ENCODE measurements around the gene CDH15.

Gene CDH15

GRCh38 chr16:89140981-89141883, 30.3 kb upstream of the CDH15 start:
- DNase-seq = no peak

- DNase-seq = no peak
Observed at GRCh38 chr16:89141884-89142267, 29.7 kb upstream of the CDH15 start.

- DNase-seq = no peak
Observed at GRCh38 chr16:89142474-89143195, 28.9 kb upstream of the CDH15 start.

- DNase-seq = no peak
Observed at GRCh38 chr16:89143201-89143741, 28.3 kb upstream of the CDH15 start.

- no peak for DNase-seq
Observed at GRCh38 chr16:89143911-89144675, 27.5 kb upstream of the CDH15 start.

- DNase-seq = no peak
Observed at GRCh38 chr16:89144681-89145080, 26.9 kb upstream of the CDH15 start.

- DNase-seq = no peak
Observed at GRCh38 chr16:89145406-89146161, 26.0 kb upstream of the CDH15 start.

GRCh38 chr16:89146211-89147005, 25.1 kb upstream of the CDH15 start:
- no peak for DNase-seq

GRCh38 chr16:89147085-89147817, 24.3 kb upstream of the CDH15 start:
- DNase-seq = no peak

- no peak for DNase-seq
Observed at GRCh38 chr16:89149386-89149785, 22.2 kb upstream of the CDH15 start.

GRCh38 chr16:89150090-89150835, 21.3 kb upstream of the CDH15 start:
- no peak for DNase-seq

GRCh38 chr16:89150981-89151380, 20.6 kb upstream of the CDH15 start:
- DNase-seq = no peak

- DNase-seq = no peak
Observed at GRCh38 chr16:89152831-89153700, 18.5 kb upstream of the CDH15 start.

GRCh38 chr16:89153848-89154271, 17.7 kb upstream of the CDH15 start:
- no peak for DNase-seq

GRCh38 chr16:89154390-89155183, 17.0 kb upstream of the CDH15 start:
- no peak for DNase-seq

- no peak for DNase-seq
Observed at GRCh38 chr16:89155184-89155679, 16.3 kb upstream of the CDH15 start.

GRCh38 chr16:89155851-89156739, 15.5 kb upstream of the CDH15 start:
- no peak for DNase-seq

Measured in effector CD4-positive, alpha-beta T cell (primary cell).